Hematopoietic multipotent progenitor cell treated with erythropoietin and hydrocortisone succinate and interleukin-3 and kit ligand, for 8 days (in vitro differentiated cells): ENCODE data around the gene TNS3.
A peak's percentile ranks its signal among the peaks of the same experiment; 100 is the strongest.

ENCODE experiments used
- DNase-seq: peaks from one replicate; pipeline ENCODE4 v3.0.0-alpha.2; 2015

Gene TNS3

DNA sequence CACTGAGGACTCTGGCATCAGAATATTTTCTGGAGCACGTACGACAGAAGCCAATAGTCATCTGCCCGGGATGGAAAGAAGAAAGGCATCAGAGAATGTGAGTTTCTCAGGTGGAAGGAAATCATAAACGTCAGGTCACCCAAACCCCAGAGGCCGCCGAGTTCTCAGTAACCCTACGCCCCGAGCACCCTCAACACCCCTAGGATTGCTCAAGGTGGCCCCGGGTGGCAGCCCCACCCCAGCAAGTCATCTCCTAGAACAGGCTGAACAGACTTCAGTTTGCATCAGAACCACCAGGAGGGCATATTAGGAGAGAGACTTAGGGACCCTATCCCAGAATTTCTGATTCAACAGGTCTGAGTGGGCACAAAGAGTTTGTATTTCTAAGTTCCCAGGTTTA lies 117.6 kb downstream of the TNS3 start:
- no peak for DNase-seq

- no peak for DNase-seq
These were observed 120.2 kb downstream of the TNS3 start for GRCh38 chr7:47461746-47462145.

- no peak for DNase-seq
These were observed 120.8 kb downstream of the TNS3 start for GRCh38 chr7:47461161-47461560.

- no peak for DNase-seq
These were observed 121.5 kb downstream of the TNS3 start for GRCh38 chr7:47460251-47460989.

DNA sequence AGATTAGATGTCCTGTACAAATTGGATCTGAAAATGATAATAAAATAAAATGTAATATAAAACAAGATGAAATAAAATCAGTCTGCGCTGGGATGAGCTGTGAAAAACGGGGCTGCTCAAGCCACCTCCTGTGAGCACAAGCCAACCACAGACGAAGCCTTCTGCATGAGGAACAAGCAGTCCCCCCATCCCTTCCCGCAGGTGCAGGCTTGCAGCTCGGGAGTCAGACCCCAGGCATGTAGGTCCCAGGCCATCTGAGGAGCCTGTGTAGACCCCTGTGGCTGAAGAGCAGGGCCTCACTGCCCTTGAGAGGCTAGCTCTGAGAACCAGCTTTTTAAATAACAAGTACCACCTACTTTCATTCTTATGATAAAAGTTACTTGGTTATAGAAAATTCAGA lies 123.4 kb downstream of the TNS3 start:
- DNase-seq, result no peak

DNA sequence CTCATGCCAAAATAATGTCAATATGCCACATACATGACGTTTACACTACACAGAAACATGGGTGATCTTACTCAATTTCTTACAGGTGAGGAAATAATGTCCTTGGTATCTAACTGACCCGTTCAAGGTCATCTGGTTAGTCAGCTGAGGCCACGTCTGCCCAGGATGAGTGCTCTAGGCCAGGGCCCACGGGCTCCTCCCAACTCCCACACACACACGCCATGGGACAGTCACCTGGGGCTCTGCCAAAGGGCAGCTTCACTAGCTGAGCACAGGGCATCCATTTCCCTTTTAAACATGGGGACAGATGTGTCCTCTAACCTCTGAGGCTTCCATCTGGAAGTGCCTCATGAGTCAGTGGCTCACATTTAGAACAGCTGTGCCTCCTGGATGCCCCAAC lies 123.9 kb downstream of the TNS3 start:
- DNase-seq, result no peak

DNA sequence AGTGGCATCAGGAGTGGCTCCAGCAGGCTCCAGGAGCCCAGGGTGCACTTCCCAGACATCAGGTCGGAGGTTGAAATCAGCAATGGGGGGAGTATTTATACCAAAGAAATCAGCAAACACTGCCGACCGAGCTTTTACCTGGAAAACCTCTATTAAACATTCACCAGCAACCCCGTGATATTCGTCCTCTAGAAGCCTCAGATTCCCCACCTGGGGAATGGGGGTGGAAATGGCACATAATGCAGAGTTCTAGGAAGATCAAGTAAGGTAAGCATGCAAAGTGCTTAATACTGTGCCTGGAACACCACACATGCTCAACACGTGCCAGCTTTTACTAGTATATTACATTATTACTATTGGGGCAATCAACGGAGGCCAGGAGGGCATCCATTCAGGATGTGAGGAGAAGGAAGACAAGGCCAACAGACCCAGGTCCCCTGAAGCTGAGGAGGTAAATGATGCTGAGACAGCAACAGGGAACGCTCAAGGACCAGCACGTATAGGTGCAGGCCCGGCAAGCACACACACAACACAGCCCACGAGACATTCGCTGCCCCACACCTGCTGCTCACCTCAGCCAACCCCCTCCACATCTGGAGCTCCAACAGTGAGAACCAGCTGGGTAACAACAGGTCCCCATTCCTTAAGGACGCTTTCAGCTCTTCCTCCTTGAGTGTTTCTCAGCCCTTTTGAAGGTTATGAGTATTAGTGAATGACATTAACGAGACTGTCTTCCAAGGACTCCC lies 125.5 kb downstream of the TNS3 start:
- no peak for DNase-seq

DNA sequence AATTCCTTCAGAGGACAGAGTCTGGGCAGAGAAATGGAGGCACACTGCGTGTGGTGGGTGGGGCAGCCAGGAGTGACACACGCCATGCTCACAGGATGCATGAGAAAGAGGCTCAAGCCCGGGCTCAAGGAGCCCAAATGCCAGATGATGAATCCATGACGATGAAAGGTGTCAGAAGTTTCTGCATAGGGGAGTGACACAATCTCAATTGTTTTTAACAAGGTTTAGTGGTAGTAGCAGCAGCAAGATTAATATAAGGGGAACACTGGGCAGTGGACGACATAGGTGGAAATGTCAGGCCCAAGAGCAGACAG lies 126.1 kb downstream of the TNS3 start:
- DNase-seq, result no peak

- DNase-seq, result no peak
These were observed 126.7 kb downstream of the TNS3 start for GRCh38 chr7:47454974-47455871.

- DNase-seq, result no peak
These were observed 127.6 kb downstream of the TNS3 start for GRCh38 chr7:47454069-47454973.

DNA sequence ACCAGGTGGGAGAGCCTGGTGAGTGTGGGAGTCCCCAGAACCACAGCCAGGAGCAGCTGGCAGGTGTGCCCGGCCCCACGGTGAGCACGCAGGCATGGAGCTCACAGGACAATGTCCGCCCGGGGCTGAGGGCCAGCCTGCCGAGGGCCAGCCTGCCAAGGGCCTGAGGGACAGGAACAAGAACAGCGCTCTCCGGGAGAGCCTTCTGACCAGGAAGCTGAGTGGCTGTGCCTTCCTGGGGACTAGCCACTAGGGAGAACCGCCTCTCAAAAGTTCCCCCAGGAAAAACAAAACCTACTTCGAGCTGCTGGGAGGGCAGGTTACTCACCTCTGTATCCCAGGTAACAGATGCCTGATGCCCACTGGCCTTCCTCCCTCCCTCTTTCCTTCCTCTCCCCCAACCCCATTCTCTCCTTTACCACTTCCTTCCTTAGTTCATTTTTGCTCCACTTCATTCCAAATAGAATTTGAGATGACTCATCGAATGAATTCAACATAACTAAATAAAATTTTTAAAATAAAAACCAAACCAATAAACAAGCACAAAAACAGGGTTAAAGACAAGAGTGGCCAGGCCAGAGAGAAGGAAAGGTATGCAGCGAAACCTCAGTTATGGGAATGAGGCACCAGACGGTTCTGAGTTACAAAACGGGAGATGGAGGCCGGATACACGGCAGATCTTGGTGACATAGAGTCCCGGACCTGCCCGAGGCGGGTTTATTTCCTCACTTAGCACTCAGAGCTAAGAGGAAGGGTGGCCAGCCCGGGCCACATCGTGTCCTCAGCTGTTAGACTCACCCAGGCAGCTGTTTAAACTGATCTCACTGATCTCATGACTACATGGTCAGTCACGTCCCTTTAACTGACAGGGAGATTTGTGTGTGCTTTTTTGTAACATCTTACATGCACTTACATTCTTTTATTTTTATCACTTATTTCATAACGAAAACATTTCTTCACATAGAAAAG lies 128.5 kb downstream of the TNS3 start:
- DNase-seq, result peak; percentile 24

DNA sequence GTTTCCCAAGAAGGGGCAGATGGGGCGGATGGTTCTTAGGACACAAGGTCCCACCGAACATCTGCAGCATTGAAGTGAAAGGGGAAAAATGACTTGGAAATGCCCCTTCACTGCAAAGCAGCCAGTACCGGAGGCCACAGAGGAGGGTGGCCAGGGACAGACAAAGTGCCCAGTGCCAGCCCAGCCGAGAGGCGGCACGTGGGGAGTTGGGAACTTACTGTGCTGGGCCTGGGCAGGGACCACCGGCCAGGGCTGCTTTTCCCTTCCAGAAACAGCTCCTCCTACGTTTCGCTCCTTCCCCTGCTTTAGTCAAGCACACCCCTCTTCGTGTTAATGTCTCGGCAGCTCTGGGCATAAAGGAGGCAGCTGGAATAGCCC lies 129.2 kb downstream of the TNS3 start:
- no peak for DNase-seq

DNA sequence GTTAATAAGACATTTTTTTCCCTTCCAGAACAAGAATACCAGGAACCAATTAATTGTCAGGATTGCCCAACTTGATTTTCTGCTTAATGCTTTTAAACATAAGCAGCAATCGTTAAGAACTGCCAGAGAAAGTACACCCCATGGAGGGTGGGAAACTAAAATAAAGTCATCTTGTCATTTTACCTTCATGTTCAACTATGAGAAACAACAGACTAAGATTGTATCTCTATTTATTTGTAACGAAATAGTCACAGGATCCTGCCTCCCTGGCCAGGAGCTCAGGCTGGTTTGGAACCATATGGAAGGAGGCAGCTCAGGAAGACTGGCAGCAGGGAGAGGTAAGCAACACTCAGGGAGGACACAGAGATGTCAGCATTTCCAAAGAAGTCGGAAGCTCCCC lies 129.6 kb downstream of the TNS3 start:
- DNase-seq, result no peak

- DNase-seq, result no peak
These were observed 130.1 kb downstream of the TNS3 start for GRCh38 chr7:47451851-47452205.

DNA sequence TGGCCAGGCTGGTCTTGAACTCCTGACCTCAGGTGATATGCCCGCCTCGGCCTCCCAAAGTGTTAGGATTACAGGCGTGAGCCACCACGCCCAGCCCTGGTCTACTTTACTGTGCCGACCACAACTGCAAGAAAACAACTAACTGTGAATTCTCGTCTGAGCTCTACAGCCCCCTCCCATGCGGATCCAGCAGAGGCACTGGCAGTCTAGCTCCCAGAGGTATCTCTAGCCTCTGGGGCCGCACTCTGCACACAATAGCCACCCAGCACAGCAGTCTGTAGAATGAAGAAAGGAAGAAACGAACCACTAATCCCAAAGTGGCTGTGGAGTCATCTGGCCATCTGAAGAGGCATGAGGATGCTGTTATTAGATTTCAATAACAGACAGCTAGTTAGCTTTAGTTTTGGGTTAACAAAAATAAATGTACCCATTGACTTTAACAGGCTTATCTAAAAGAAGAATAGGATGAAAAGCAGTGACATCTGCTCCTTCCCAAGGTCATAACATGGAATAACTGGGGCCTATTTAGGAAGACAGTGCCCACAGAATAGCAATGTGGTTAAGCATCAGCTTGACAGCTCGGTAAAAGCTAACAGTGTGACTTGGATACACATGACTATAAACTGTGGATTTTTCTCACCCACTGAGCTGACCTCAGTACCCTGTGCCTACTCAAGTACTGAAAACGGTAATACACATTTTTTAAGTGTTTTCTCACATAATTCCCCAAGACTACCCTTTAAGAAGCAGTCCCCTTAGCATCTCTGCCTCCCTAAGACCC lies 131.9 kb downstream of the TNS3 start:
- DNase-seq, result no peak

- DNase-seq, result no peak
These were observed 132.9 kb downstream of the TNS3 start for GRCh38 chr7:47448971-47449370.

DNA sequence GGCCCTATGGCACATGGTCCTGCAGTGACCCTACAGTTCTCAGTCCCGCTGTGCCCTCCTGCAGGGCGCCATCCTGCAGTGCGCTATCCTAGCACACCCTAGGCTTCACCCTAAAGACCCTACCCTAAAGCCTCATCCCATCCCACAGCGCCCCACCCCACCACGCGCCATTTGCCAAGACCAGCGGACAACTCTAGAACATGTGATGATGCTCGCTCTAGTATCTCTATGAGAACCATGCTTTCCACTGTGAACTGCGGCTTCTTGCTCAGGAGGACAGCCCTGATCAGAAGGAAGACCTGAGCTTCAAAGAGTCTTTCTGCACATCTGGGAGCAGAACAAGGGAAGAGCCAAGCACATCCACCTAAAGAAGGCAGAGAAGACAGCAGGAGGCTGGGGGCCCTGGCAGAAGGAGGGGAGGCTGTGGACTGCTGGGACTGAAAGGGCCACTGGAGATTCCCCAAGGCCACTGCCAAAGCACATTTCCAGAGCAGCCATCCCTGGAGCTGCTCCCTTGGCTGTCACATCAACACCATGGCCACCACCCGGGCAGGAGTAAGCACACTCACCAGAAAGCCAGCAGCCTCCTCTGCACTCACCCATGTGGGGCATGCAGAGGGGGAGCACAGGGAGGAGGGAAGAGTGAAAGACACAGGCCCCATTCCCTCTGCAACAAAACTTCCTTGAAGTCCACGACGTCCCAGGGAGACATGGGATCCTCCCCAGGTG lies 134.1 kb downstream of the TNS3 start:
- no peak for DNase-seq

DNA sequence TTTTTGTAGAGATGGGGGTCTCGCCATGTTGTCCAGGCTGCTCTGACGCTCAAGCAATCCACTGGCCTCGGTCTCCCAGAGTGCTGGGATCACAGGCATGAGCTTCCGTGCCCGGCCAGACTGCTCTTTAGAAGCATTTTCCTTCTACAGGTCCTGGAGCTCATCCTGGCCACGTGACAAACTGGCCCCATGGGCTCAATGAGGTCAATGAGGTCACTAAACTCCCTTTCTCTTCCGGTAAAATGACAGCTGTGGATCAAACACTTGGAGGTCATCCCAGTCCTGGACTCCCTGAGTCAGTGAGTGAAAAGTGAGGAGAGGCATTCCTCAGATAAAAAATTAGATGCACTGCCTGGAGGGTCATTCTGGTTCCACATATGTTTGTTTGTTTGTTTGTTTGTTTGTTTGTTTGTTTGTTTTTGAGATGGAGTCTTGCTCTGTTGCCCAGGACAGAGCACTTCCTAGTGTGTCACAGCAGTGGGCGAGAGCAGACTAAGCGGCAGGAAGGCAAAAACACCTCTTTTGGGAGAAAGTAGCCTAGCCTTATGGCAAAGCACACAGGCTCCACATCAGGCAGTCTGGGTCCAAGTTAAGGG lies 134.9 kb downstream of the TNS3 start:
- no peak for DNase-seq

- peak; percentile 45 for DNase-seq
These were observed 137.4 kb downstream of the TNS3 start for GRCh38 chr7:47444376-47445098.
